ENCODE measurements around the gene ANKRD53.

GRCh38 chr2:71005271-71006202 lies 27.1 kb downstream of the ANKRD53 start:
- TF ChIP-seq, protein P1, sequence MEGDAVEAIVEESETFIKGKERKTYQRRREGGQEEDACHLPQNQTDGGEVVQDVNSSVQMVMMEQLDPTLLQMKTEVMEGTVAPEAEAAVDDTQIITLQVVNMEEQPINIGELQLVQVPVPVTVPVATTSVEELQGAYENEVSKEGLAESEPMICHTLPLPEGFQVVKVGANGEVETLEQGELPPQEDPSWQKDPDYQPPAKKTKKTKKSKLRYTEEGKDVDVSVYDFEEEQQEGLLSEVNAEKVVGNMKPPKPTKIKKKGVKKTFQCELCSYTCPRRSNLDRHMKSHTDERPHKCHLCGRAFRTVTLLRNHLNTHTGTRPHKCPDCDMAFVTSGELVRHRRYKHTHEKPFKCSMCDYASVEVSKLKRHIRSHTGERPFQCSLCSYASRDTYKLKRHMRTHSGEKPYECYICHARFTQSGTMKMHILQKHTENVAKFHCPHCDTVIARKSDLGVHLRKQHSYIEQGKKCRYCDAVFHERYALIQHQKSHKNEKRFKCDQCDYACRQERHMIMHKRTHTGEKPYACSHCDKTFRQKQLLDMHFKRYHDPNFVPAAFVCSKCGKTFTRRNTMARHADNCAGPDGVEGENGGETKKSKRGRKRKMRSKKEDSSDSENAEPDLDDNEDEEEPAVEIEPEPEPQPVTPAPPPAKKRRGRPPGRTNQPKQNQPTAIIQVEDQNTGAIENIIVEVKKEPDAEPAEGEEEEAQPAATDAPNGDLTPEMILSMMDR (IDR thresholded peaks at IDR 0.05 in 8 of 11, conservative IDR thresholded peaks at IDR 0.05 in 3 of 11) = no peak
- TF ChIP-seq POLR2AphosphoS5 (IDR thresholded peaks at IDR 0.05) = no peak
